Peyer's patch (tissue), 4 donors: ENCODE results near the gene RYR1.

Experiments
- CTCF ChIP-seq, 6 experiments: fragments of 450-650 bp in 4 of 6; fragments of 200-600 bp in 2 of 6; sonication (generic) in 1 of 6; IDR thresholded peaks; one replicate each; pipeline ENCODE4 v1.5.1; 2017 to 2019; ENCODE audit warnings: antibody characterized with exemption in 6 of 6, mild to moderate bottlenecking in 3 of 6, moderate library complexity in 1 of 6
- POLR2A ChIP-seq, 2 donors: fragments of 450-650 bp; IDR thresholded peaks; one replicate each; pipeline ENCODE4 v1.5.1; 2017; ENCODE audit warnings: antibody characterized with exemption in 2 of 2, mild to moderate bottlenecking in 2 of 2, moderate library complexity in 2 of 2

DNA sequence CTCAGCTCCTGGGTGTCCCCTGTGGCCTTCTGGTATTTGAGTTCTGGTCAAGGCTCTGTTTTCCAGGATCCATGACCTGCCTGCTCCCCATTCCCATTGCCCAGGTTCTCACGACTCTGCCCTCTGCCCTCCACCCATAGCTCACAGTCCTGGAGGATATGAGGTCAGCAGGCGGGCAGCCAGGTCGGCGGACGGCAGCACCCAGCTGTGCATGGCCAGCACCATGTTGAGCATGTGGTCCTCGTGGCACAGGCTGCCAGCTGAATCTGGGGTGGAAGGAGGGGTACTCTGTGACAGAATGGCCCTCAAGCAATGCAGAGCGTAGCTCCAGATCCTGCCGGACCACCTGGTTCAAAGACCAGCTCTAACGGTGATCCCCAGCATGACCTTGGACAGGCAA, 12.6 kb upstream of the RYR1 start:
- TF ChIP-seq CTCF (IDR thresholded peaks at IDR 0.05) (no peak), POLR2A (IDR thresholded peaks at IDR 0.05) (no peak)
